HepG2 (cell line): Measurements from ENCODE around the gene TTLL13. TPM values are rescaled to one million over a fixed set of nuclear protein-coding genes. Genes with fewer than 3 reads are reported as not detected.

Experiments used
- CREB1 ChIP-seq, 2 experiments: fragments of 450-650 bp in 1 of 2; IDR thresholded peaks; 2 replicates each; pipeline ENCODE4 v1.6.1; 2016 to 2017; ENCODE audit warnings: control low read depth in 1 of 2, mild to moderate bottlenecking in 1 of 2, missing compliant biosample characterization in 1 of 2, missing genetic modification characterization in 1 of 2
- DR1 ChIP-seq: sonication (generic); formaldehyde crosslinking; IDR thresholded peaks from 2 replicates; pipeline ENCODE4 v1.8.0; 2021; ENCODE audit warnings: mild to moderate bottlenecking, missing genetic modification reagents, inconsistent platforms
- JARID2 ChIP-seq: sonication (generic); formaldehyde crosslinking; IDR thresholded peaks from 2 replicates; pipeline ENCODE4 v1.8.1; 2023; ENCODE audit warnings: missing genetic modification reagents, inconsistent platforms; ENCODE audit not compliant: insufficient replicate concordance
- JDP2 ChIP-seq: sonication (generic); formaldehyde crosslinking; IDR thresholded peaks from 2 replicates; pipeline ENCODE4 v1.8.1; 2022; ENCODE audit warnings: missing genetic modification reagents, borderline replicate concordance
- MTA3 ChIP-seq: sonication (generic); formaldehyde crosslinking; IDR thresholded peaks from 2 replicates; pipeline ENCODE4 v1.4.0; 2020; ENCODE audit warnings: missing genetic modification reagents
- POGK ChIP-seq: sonication (generic); formaldehyde crosslinking; conservative IDR thresholded peaks from 2 replicates; pipeline ENCODE4 v1.8.0; 2022; ENCODE audit warnings: mild to moderate bottlenecking, moderate library complexity, missing genetic modification reagents
- RFX5 ChIP-seq: IDR thresholded peaks from 2 replicates; pipeline ENCODE4 v1.6.1; 2011; ENCODE audit warnings: low read depth, low read length, improper control_type of control experiment
- SAFB2 ChIP-seq: sonication (generic); formaldehyde crosslinking; IDR thresholded peaks from 2 replicates; pipeline ENCODE4 v1.5.1; 2020; ENCODE audit warnings: missing genetic modification reagents, low read depth, mild to moderate bottlenecking, borderline replicate concordance
- SP140L ChIP-seq: sonication (generic); formaldehyde crosslinking; IDR thresholded peaks from 2 replicates; pipeline ENCODE4 v1.4.0; 2020; ENCODE audit warnings: missing genetic modification reagents, borderline replicate concordance
- TEAD2 ChIP-seq: sonication (generic); formaldehyde crosslinking; IDR thresholded peaks from 2 replicates; pipeline ENCODE4 v1.9.0; 2021; ENCODE audit warnings: missing genetic modification reagents
- ZBTB4 ChIP-seq: sonication (generic); formaldehyde crosslinking; IDR thresholded peaks from 2 replicates; pipeline ENCODE4 v1.4.0; 2020; ENCODE audit warnings: missing genetic modification reagents, mild to moderate bottlenecking, borderline replicate concordance
- ZBTB8A ChIP-seq: sonication (generic); formaldehyde crosslinking; IDR thresholded peaks from 2 replicates; pipeline ENCODE4 v1.4.0; 2020; ENCODE audit warnings: mild to moderate bottlenecking, low read depth, missing genetic modification reagents, borderline replicate concordance
- ZMAT3 ChIP-seq: sonication (generic); formaldehyde crosslinking; conservative IDR thresholded peaks from 2 replicates; pipeline ENCODE4 v1.7.0; 2021; ENCODE audit warnings: missing genetic modification reagents
- ZNF354B ChIP-seq: sonication (generic); formaldehyde crosslinking; IDR thresholded peaks from 2 replicates; pipeline ENCODE4 v1.8.0; 2022; ENCODE audit warnings: mild to moderate bottlenecking, missing genetic modification reagents
- ZNF891 ChIP-seq: sonication (generic); formaldehyde crosslinking; IDR thresholded peaks from 2 replicates; pipeline ENCODE4 v1.5.0; 2020; ENCODE audit warnings: mild to moderate bottlenecking, missing genetic modification reagents
- polyA plus RNA-seq, 8 experiments: library from polyadenylated mRNA; depleted of rRNA in 3 of 8; stranded (reverse) in 7 of 8; unstranded in 1 of 8; fragments of >200 nt; fragmentation: Illumina TruSeq in 4 of 8; extraction: Trizol in 4 of 8; gene quantifications; 2 replicates each; pipeline versions ENCODE4 v1.2.1 to v1.2.3, GENCODE V29; 2011 to 2016; ENCODE audit warnings: low read depth in 4 of 8, missing spikeins in 1 of 8, mixed read lengths in 1 of 8; ENCODE audit not compliant: insufficient read depth in 1 of 8
- total RNA-seq, 5 experiments: library from RNA; depleted of rRNA; stranded (reverse); fragments of >200 nt; fragmentation: Illumina TruSeq; extraction: Trizol; gene quantifications; 2 replicates each; pipeline ENCODE4 v1.2.3, GENCODE V29; 2016; ENCODE audit warnings: low read depth in 1 of 5
- TF ChIP-seq, protein P1 (sequence below), 2 experiments: sonication (generic) in 1 of 2; formaldehyde crosslinking in 1 of 2; IDR thresholded peaks; 2 replicates each; pipeline versions ENCODE4 v1.4.0 to v1.6.1; 2016 to 2020; ENCODE audit warnings: borderline replicate concordance in 1 of 2, low read depth in 1 of 2, mild to moderate bottlenecking in 1 of 2, missing genetic modification reagents in 1 of 2
- TF ChIP-seq, protein P2 (sequence below): sonication (generic); formaldehyde crosslinking; IDR thresholded peaks from 2 replicates; pipeline ENCODE4 v1.5.0; 2020; ENCODE audit warnings: mild to moderate bottlenecking, low read depth, missing genetic modification reagents, borderline replicate concordance

TTLL13 gene
- total and polyA plus RNA-seq, 2 of the 13 experiments (the other 11 are each of a cell fraction or from before 2014, with no cell fraction given), result 0.07 to 0.29 TPM

GRCh38 chr15:90249203-90249863 lies at the start of gene TTLL13 (continued):
- TF ChIP-seq DR1 (CRISPR knock-in tag) (0 out of 2 replicates have a peak, but pooled peaks have one; percentile 52), ZNF354B (CRISPR knock-in tag) (no peak), ZBTB8A (CRISPR knock-in tag) (no peak), ZNF891 (peak; percentile 75; the same call in 1 of the 2 replicates), TEAD2 (CRISPR knock-in tag) (no peak), CREB1 (IDR thresholded peaks at IDR 0.05) (no peak), CREB1 (CRISPR knock-in tag; IDR thresholded peaks at IDR 0.05) (0 out of 2 replicates have a peak, but pooled peaks have one; percentile 11), POGK (CRISPR knock-in tag) (peak; percentile 71), ZMAT3 (CRISPR knock-in tag) (no peak), JARID2 (CRISPR knock-in tag) (no peak), MTA3 (no peak), ZBTB4 (0 out of 2 replicates have a peak, but pooled peaks have one; percentile 59), SP140L (no peak), JDP2 (CRISPR knock-in tag) (no peak), RFX5 (no peak), SAFB2 (CRISPR knock-in tag) (no peak)
- TF ChIP-seq, protein P1, sequence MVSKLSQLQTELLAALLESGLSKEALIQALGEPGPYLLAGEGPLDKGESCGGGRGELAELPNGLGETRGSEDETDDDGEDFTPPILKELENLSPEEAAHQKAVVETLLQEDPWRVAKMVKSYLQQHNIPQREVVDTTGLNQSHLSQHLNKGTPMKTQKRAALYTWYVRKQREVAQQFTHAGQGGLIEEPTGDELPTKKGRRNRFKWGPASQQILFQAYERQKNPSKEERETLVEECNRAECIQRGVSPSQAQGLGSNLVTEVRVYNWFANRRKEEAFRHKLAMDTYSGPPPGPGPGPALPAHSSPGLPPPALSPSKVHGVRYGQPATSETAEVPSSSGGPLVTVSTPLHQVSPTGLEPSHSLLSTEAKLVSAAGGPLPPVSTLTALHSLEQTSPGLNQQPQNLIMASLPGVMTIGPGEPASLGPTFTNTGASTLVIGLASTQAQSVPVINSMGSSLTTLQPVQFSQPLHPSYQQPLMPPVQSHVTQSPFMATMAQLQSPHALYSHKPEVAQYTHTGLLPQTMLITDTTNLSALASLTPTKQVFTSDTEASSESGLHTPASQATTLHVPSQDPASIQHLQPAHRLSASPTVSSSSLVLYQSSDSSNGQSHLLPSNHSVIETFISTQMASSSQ (IDR thresholded peaks at IDR 0.05; ENCODE audit: low read depth), result no peak
- TF ChIP-seq, protein P1 (CRISPR knock-in tag; IDR thresholded peaks at IDR 0.05; ENCODE audit: borderline replicate concordance), result no peak
- TF ChIP-seq, protein P2, sequence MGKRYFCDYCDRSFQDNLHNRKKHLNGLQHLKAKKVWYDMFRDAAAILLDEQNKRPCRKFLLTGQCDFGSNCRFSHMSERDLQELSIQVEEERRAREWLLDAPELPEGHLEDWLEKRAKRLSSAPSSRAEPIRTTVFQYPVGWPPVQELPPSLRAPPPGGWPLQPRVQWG (CRISPR knock-in tag), result no peak
